ENCODE results near the gene PHF23. TPM values are rescaled to one million over a fixed set of nuclear protein-coding genes. Genes with fewer than 3 reads are reported as not detected.

PHF23 gene
- total and polyA plus RNA-seq, 9 of the 15 experiments (the other 6 are each of a cell fraction or from before 2014, with no cell fraction given), result 7.4 to 87.5 (median 33.7) TPM

GRCh38 chr17:7232114-7232513, 7.1 kb downstream of the PHF23 start (continued):
- TF ChIP-seq, protein P1, sequence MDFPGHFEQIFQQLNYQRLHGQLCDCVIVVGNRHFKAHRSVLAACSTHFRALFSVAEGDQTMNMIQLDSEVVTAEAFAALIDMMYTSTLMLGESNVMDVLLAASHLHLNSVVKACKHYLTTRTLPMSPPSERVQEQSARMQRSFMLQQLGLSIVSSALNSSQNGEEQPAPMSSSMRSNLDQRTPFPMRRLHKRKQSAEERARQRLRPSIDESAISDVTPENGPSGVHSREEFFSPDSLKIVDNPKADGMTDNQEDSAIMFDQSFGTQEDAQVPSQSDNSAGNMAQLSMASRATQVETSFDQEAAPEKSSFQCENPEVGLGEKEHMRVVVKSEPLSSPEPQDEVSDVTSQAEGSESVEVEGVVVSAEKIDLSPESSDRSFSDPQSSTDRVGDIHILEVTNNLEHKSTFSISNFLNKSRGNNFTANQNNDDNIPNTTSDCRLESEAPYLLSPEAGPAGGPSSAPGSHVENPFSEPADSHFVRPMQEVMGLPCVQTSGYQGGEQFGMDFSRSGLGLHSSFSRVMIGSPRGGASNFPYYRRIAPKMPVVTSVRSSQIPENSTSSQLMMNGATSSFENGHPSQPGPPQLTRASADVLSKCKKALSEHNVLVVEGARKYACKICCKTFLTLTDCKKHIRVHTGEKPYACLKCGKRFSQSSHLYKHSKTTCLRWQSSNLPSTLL (IDR thresholded peaks at IDR 0.05), result no peak
- TF ChIP-seq AFF4 (CRISPR knock-in tag; IDR thresholded peaks at IDR 0.05) (no peak), TRIM28 (IDR thresholded peaks at IDR 0.05) (no peak), EP300 (IDR thresholded peaks at IDR 0.05; ENCODE audit: low read length) (no peak), RBM39 (optimal IDR thresholded peaks at IDR 0.05; ENCODE audit: low read depth, low read length) (no peak), ZNF699 (CRISPR knock-in tag; IDR thresholded peaks at IDR 0.05; ENCODE audit: insufficient replicate concordance) (no peak), XRCC4 (IDR thresholded peaks at IDR 0.05; ENCODE audit: extremely low read depth, insufficient read depth, insufficient read length) (no peak), TCF7L2 (IDR thresholded peaks at IDR 0.05; ENCODE audit: low read depth, low read length) (no peak), NFE2 (IDR thresholded peaks at IDR 0.05; ENCODE audit: low read depth) (no peak), RAD21 (CRISPR knock-in tag; conservative IDR thresholded peaks at IDR 0.05 in 1 of 2, IDR thresholded peaks at IDR 0.05 in 1 of 2) (no peak), HBP1 (CRISPR knock-in tag; IDR thresholded peaks at IDR 0.05) (no peak), BACH1 (tag; IDR thresholded peaks at IDR 0.05) (no peak)
- TF ChIP-seq, protein P2, sequence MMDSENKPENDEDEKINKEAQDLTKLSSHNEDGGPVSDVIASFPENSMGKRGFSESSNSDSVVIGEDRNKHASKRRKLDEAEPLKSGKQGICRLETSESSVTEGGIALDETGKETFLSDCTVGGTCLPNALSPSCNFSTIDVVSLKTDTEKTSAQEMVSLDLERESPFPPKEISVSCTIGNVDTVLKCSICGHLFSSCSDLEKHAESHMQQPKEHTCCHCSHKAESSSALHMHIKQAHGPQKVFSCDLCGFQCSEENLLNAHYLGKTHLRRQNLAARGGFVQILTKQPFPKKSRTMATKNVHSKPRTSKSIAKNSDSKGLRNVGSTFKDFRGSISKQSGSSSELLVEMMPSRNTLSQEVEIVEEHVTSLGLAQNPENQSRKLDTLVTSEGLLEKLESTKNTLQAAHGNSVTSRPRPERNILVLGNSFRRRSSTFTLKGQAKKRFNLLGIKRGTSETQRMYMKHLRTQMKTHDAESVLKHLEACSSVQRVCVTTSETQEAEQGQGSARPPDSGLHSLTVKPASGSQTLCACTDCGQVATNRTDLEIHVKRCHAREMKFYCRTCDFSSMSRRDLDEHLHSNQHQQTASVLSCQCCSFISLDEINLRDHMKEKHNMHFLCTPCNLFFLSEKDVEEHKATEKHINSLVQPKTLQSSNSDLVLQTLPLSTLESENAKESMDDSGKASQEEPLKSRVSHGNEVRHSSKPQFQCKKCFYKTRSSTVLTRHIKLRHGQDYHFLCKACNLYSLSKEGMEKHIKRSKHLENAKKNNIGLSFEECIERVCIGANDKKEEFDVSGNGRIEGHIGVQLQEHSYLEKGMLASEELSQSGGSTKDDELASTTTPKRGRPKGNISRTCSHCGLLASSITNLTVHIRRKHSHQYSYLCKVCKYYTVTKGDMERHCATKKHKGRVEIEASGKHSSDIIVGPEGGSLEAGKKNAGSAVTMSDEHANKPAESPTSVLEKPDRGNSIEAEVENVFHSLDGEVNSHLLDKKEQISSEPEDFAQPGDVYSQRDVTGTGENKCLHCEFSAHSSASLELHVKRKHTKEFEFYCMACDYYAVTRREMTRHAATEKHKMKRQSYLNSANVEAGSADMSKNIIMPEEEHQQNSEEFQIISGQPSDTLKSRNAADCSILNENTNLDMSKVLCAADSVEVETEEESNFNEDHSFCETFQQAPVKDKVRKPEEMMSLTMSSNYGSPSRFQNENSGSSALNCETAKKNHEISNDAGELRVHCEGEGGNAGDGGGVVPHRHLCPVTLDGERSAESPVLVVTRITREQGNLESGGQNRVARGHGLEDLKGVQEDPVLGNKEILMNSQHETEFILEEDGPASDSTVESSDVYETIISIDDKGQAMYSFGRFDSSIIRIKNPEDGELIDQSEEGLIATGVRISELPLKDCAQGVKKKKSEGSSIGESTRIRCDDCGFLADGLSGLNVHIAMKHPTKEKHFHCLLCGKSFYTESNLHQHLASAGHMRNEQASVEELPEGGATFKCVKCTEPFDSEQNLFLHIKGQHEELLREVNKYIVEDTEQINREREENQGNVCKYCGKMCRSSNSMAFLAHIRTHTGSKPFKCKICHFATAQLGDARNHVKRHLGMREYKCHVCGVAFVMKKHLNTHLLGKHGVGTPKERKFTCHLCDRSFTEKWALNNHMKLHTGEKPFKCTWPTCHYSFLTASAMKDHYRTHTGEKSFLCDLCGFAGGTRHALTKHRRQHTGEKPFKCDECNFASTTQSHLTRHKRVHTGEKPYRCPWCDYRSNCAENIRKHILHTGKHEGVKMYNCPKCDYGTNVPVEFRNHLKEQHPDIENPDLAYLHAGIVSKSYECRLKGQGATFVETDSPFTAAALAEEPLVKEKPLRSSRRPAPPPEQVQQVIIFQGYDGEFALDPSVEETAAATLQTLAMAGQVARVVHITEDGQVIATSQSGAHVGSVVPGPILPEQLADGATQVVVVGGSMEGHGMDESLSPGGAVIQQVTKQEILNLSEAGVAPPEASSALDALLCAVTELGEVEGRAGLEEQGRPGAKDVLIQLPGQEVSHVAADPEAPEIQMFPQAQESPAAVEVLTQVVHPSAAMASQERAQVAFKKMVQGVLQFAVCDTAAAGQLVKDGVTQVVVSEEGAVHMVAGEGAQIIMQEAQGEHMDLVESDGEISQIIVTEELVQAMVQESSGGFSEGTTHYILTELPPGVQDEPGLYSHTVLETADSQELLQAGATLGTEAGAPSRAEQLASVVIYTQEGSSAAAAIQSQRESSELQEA (IDR thresholded peaks at IDR 0.05; ENCODE audit: low read depth), result no peak

Data from K562 (cell line).